ENCODE measurements around the gene MYOM3. TPM values are rescaled to one million over a fixed set of nuclear protein-coding genes. Genes with fewer than 3 reads are reported as not detected.
A peak's percentile ranks its signal among the peaks of the same experiment; 100 is the strongest.

The MYOM3 gene
- total and polyA plus RNA-seq, 3 experiments from 2014 or later: not detected

- Mint-ChIP-seq H3K27me3 (peaks cover 10 to 27% of the 10 kb centered on the region in 2 donors), H3K4me3 (no peak overlapping the region), H3K27ac (no peak overlapping the region), H3K4me1 (peaks cover 9 to 16% (median 11%) of the 10 kb centered on the region in 3 donors), H3K9me3 (no peaks in the 10 kb centered on the region), H3K36me3 (peaks cover 3 to 15% (median 7%) of the 10 kb centered on the region in 3 donors)
- Histone ChIP-seq H3K4me3 (ENCODE audit: low read length) (no peak overlapping the region), H3K36me3 (ENCODE audit: insufficient read depth, low read length) (no peaks in the 10 kb centered on the region), H3K4me1 (ENCODE audit: insufficient read depth, low read length) (peaks cover 11% of the 10 kb centered on the region), H3K27me3 (ENCODE audit: insufficient read depth, low read length, poor library complexity, severe bottlenecking) (peaks cover 7% of the 10 kb centered on the region), H3K27ac (ENCODE audit: low read depth, low read length) (no peak overlapping the region), H3K9me3 (ENCODE audit: low read length) (no peaks in the 10 kb centered on the region)
- CTCF ChIA-PET: interaction anchor here (1.2 to 8.3 kb wide), 5 partner anchors 31 to 239 kb away, joined by 3 to 79 read pairs (median 34); partner anchors contain the start of gene IFNLR1
- POLR2A ChIA-PET: no interaction called here
- no peak for DNase-seq
Observed at GRCh38 chr1:24152631-24153494, 40.9 kb upstream of the MYOM3 start.

DNA sequence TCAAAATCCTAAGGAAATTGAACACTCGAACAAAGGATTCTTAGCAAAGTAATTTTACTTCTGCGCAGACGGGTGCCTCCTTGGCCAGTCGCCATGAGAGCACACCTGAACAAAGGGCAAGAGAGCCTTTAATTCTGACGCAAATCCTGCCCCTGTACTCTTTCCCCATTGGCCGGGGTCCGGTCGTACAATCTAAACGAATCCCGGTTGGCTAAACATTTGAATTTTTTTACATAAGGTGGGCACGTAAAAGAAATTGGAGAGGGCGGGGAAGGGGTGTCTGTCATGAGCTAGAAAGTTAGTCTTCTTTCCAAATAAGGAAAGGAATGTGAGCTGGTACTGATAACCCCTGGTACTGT lies 39.2 kb upstream of the MYOM3 start:
- peaks cover 11% of the 10 kb centered on the region for H3K4me1 ChIP-seq (ENCODE audit: insufficient read depth, low read length)
- Mint-ChIP-seq H3K9me3 (no peaks in the 10 kb centered on the region), H3K27me3 (peaks cover 10 to 35% of the 10 kb centered on the region in 2 donors), H3K27ac (no peak overlapping the region), H3K4me3 (peak overlapping the region in 4 of 7 donors; percentile 60 to 73 (median 66)), H3K36me3 (peaks cover 1 to 3% (median 3%) of the 10 kb centered on the region in 3 donors), H3K4me1 (peaks cover 9 to 16% (median 11%) of the 10 kb centered on the region in 3 donors)
- H3K9me3 ChIP-seq (ENCODE audit: low read length): no peaks in the 10 kb centered on the region
- H3K36me3 ChIP-seq (ENCODE audit: insufficient read depth, low read length): no peaks in the 10 kb centered on the region
- H3K4me3 ChIP-seq (ENCODE audit: low read length): no peak overlapping the region
- POLR2A ChIA-PET: no interaction called here
- peak in 1 of 5 donors; percentile 17 for DNase-seq
- no peak overlapping the region for H3K27ac ChIP-seq (ENCODE audit: low read depth, low read length)
- H3K27me3 ChIP-seq (ENCODE audit: insufficient read depth, low read length, poor library complexity, severe bottlenecking): peaks cover 7% of the 10 kb centered on the region
- CTCF ChIA-PET: interaction anchor here (1.0 to 8.3 kb wide), 10 partner anchors 13 to 241 kb away, joined by 3 to 79 read pairs (median 5); partner anchors contain the start of gene IFNLR1

DNA sequence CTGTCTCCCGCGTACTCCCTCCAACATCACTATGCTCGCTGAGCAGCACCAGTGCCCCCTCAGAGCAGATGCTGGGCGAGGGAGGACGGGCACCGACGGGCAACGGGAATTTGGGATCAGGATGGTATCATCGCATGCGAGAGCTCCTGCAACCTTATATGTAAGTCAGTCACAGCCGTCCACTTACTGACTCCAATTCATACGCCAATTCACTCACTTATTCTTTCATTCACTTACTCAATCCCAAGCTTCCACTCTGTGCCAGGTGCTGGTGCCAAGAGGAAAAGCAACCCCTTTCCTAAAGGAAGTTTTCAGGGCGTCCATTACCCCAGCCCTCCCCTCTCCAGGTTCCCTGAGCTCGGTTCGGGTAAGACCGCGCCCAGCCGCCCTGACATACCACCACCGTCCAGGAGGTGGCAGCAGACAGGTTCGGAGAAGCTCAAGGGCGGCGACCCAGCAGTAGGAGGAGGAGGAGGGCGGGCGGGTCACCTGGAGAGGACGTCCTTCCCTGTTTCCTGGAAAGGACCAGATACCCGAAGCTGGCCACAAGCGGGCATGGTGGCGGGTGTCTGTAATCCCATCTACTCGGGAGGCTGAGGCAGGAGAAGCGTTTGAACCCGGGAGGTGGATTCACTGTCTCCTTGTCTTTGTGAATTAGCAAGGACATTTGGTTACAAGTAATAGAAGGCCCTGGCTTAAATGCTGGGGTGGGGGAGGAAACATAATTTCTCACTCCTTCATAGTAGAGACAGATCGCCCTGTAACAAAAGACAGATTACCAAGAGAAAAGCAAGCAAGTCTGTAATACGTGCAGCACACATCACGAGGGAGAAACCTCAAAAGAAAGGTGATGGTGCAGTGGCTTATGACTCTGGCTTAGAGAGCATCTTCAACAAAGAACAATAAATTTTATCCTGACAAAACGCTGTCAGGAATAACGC lies 38.6 kb upstream of the MYOM3 start:
- POLR2A ChIA-PET: interaction anchor here (0.7 to 1.5 kb wide), 2 partner anchors 241 to 242 kb away, joined by 3 to 4 read pairs; no protein-coding TSS in a partner anchor
- Mint-ChIP-seq H3K36me3 (no peaks in the 10 kb centered on the region), H3K27ac (peak overlapping the region in 3 of 8 donors; percentile 6 to 65 (median 52)), H3K27me3 (peaks cover 13 to 39% of the 10 kb centered on the region in 2 donors), H3K4me3 (peak overlapping the region in 6 of 7 donors; percentile 59 to 73 (median 62)), H3K9me3 (no peaks in the 10 kb centered on the region), H3K4me1 (peaks cover 9 to 16% (median 11%) of the 10 kb centered on the region in 3 donors)
- H3K4me3 ChIP-seq (ENCODE audit: low read length): no peak overlapping the region
- peaks cover 11% of the 10 kb centered on the region for H3K4me1 ChIP-seq (ENCODE audit: insufficient read depth, low read length)
- peak; percentile 69 to 89 (median 80) for DNase-seq
- no peaks in the 10 kb centered on the region for H3K36me3 ChIP-seq (ENCODE audit: insufficient read depth, low read length)
- H3K9me3 ChIP-seq (ENCODE audit: low read length): no peaks in the 10 kb centered on the region
- H3K27me3 ChIP-seq (ENCODE audit: insufficient read depth, low read length, poor library complexity, severe bottlenecking): peaks cover 7% of the 10 kb centered on the region
- H3K27ac ChIP-seq (ENCODE audit: low read depth, low read length): no peak overlapping the region
- CTCF ChIA-PET: interaction anchor here (0.7 to 8.3 kb wide), 23 partner anchors 9 to 458 kb away, joined by 3 to 79 read pairs (median 4); partner anchors contain the start of genes IFNLR1 and STPG1

DNA sequence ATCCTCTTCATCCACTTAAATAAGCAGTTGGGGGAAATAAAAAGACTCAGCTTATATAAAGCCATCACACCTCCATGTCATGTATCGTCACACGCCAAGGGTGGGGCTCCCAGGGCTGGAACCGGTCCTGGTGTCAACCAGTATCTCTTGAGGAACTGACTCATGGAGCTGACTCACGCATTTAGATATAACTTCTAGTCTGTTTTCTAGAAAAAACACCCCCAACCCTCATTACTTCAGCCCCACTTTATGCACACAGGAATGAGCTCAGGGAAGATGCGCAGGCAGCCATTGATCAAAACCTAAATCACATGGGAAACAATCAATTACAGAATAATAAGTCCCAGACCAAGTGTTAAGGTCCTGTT lies 37.9 kb upstream of the MYOM3 start:
- H3K27me3 Mint-ChIP-seq: peaks cover 13 to 41% of the 10 kb centered on the region in 2 donors
- H3K4me3 Mint-ChIP-seq: peak overlapping the region in 2 of 7 donors; percentile 59 to 60
- Histone ChIP-seq H3K9me3 (ENCODE audit: low read length) (no peaks in the 10 kb centered on the region), H3K27me3 (ENCODE audit: insufficient read depth, low read length, poor library complexity, severe bottlenecking) (peaks cover 7% of the 10 kb centered on the region), H3K27ac (ENCODE audit: low read depth, low read length) (no peak overlapping the region), H3K36me3 (ENCODE audit: insufficient read depth, low read length) (no peaks in the 10 kb centered on the region), H3K4me1 (ENCODE audit: insufficient read depth, low read length) (peaks cover 11% of the 10 kb centered on the region), H3K4me3 (ENCODE audit: low read length) (no peak overlapping the region)
- ChIA-PET POLR2A (interaction anchor here (0.7 to 1.5 kb wide), 2 partner anchors 241 to 242 kb away, joined by 3 to 4 read pairs; no protein-coding TSS in a partner anchor), CTCF (interaction anchor here (0.7 to 8.3 kb wide), 21 partner anchors 8 to 459 kb away, joined by 3 to 79 read pairs (median 4); partner anchors contain the start of genes IFNLR1 and STPG1)
- peaks cover 9 to 16% (median 11%) of the 10 kb centered on the region in 3 donors for H3K4me1 Mint-ChIP-seq
- no peak overlapping the region for H3K27ac Mint-ChIP-seq
- no peak for DNase-seq
- H3K36me3 Mint-ChIP-seq: no peaks in the 10 kb centered on the region
- H3K9me3 Mint-ChIP-seq: no peaks in the 10 kb centered on the region

DNA sequence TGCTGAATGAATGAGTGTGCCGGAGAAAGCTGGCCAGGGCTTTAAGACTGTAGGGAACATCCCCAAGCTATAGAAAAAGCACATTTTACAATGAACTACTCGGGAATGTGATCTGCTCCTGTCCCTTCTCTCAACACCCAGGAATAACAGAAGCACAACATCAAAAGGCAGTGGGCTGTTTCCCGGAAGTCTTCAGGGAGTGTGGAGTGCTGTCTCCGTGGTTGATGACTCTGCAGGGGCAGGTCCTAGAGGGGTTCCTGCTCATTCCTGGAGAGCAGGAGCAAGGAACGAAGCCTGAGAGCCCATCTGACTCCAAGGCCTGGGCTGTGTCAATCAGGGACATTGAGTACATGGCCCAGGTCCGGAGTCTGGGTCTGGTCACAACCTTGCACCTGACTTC lies 35.9 kb upstream of the MYOM3 start:
- POLR2A ChIA-PET: no interaction called here
- H3K4me1 ChIP-seq (ENCODE audit: insufficient read depth, low read length): peaks cover 11% of the 10 kb centered on the region
- H3K36me3 Mint-ChIP-seq: no peaks in the 10 kb centered on the region
- H3K4me1 Mint-ChIP-seq: peaks cover 9 to 16% (median 11%) of the 10 kb centered on the region in 3 donors
- H3K27me3 ChIP-seq (ENCODE audit: insufficient read depth, low read length, poor library complexity, severe bottlenecking): peaks cover 7% of the 10 kb centered on the region
- H3K36me3 ChIP-seq (ENCODE audit: insufficient read depth, low read length): no peaks in the 10 kb centered on the region
- no peak overlapping the region for H3K27ac Mint-ChIP-seq
- CTCF ChIA-PET: interaction anchor here (1.3 to 8.3 kb wide), 3 partner anchors 50 to 244 kb away, joined by 4 to 79 read pairs (median 42); no protein-coding TSS in a partner anchor
- no peak overlapping the region for H3K4me3 Mint-ChIP-seq
- no peak overlapping the region for H3K27ac ChIP-seq (ENCODE audit: low read depth, low read length)
- no peaks in the 10 kb centered on the region for H3K9me3 Mint-ChIP-seq
- H3K27me3 Mint-ChIP-seq: peaks cover 20 to 46% of the 10 kb centered on the region in 2 donors
- DNase-seq: no peak
- no peaks in the 10 kb centered on the region for H3K9me3 ChIP-seq (ENCODE audit: low read length)
- no peak overlapping the region for H3K4me3 ChIP-seq (ENCODE audit: low read length)

GRCh38 chr1:24147194-24147593 lies 35.3 kb upstream of the MYOM3 start:
- Histone ChIP-seq H3K27ac (ENCODE audit: low read depth, low read length) (no peak overlapping the region), H3K36me3 (ENCODE audit: insufficient read depth, low read length) (no peaks in the 10 kb centered on the region), H3K4me3 (ENCODE audit: low read length) (no peak overlapping the region), H3K4me1 (ENCODE audit: insufficient read depth, low read length) (peaks cover 11% of the 10 kb centered on the region), H3K9me3 (ENCODE audit: low read length) (no peaks in the 10 kb centered on the region), H3K27me3 (ENCODE audit: insufficient read depth, low read length, poor library complexity, severe bottlenecking) (peaks cover 7% of the 10 kb centered on the region)
- ChIA-PET POLR2A (no interaction called here), CTCF (interaction anchor here (1.3 to 6.0 kb wide), 2 partner anchors 51 to 245 kb away, joined by 4 to 42 read pairs; no protein-coding TSS in a partner anchor)
- Mint-ChIP-seq H3K27ac (peak overlapping the region in 1 of 8 donors; percentile 33), H3K4me1 (peaks cover 9 to 16% (median 11%) of the 10 kb centered on the region in 3 donors), H3K4me3 (no peak overlapping the region), H3K27me3 (peaks cover 20 to 49% of the 10 kb centered on the region in 2 donors), H3K9me3 (no peaks in the 10 kb centered on the region), H3K36me3 (no peaks in the 10 kb centered on the region)
- DNase-seq: no peak
